K562 (cell line): ENCODE results near the gene CILP. TPM values are rescaled to one million over a fixed set of nuclear protein-coding genes. Genes with fewer than 3 reads are reported as not detected.

ENCODE experiments used
- ATAC-seq: fragments of 200-7000 bp; cut with Tn5 transposase; 3 replicates; pipeline ENCODE4 v1.9.1; 2020; ENCODE audit warnings: moderate library complexity
- BruUV-seq: library from RNA; stranded (reverse); fragments of 400-500 nt; replicated peaks from 2 replicates; lab custom pipeline; 2021; lab: Mats Ljungman, UMichigan
- CTCF ChIA-PET: fragments of 300-600 bp; formaldehyde crosslinking; extraction: SDS; loops from one replicate; lab custom pipeline; 2021; ENCODE audit warnings: low intra/inter-chr PET ratio; lab: Yijun Ruan, JAX
- POLR2A ChIA-PET: fragments of 300-600, 350-650 bp; sonication (Branson Sonifier 250); formaldehyde crosslinking; extraction: SDS; loops from one replicate; lab custom pipeline; 2021; ENCODE audit warnings: antibody characterized with exemption, inconsistent platforms; lab: Yijun Ruan, JAX
- DNase-seq, 4 experiments: peaks; one replicate each; pipeline versions ENCODE4 v3.0.0 to v3.0.0-alpha.2; 2011 to 2018; ENCODE audit warnings: low spot score in 3 of 4, mixed read lengths in 3 of 4; ENCODE audit errors: extremely low read depth in 1 of 4
- FAIRE-seq: peaks from 2 replicates; lab custom pipeline; 2011; peaks lifted over from hg19 to GRCh38; lab: Jason Lieb, UNC
- H2AFZ ChIP-seq: 2 replicates; pipeline ENCODE4 v1.6.0; 2011; ENCODE audit warnings: low read depth, low read length, control low read depth, inconsistent platforms
- H3K27ac ChIP-seq: fragments of 200-600 bp; 3 replicates; pipeline ENCODE4 v1.8.0; 2011; ENCODE audit warnings: low read depth, mild to moderate bottlenecking, control low read depth, inconsistent platforms, low read length, moderate library complexity, mixed read lengths; ENCODE audit errors: extremely low read depth
- H3K27me3 ChIP-seq, 2 experiments: fragments of 300-600 bp in 1 of 2; 2 replicates in 1 of 2; 3 replicates in 1 of 2; pipeline versions ENCODE4 v1.6.0 to v1.8.0; 2011; ENCODE audit warnings: inconsistent platforms in 2 of 2, low read length in 2 of 2, mild to moderate bottlenecking in 1 of 2, mixed read lengths in 1 of 2, moderate library complexity in 1 of 2; ENCODE audit not compliant: control insufficient read depth in 2 of 2, insufficient read depth in 2 of 2
- H3K36me3 ChIP-seq: fragments of 300-600 bp; 3 replicates; pipeline ENCODE4 v1.8.0; 2011; ENCODE audit warnings: mild to moderate bottlenecking, low read length, inconsistent platforms; ENCODE audit not compliant: control insufficient read depth, insufficient read depth
- H3K4me1 ChIP-seq, 2 experiments: fragments of 200-600 bp in 1 of 2; replicated peaks in 1 of 2; 2 replicates in 1 of 2; 3 replicates in 1 of 2; pipeline versions ENCODE4 v1.5.1 to v1.8.0; 2011; ENCODE audit warnings: inconsistent platforms in 2 of 2, low read length in 2 of 2, mild to moderate bottlenecking in 1 of 2, mixed read lengths in 1 of 2, moderate library complexity in 1 of 2; ENCODE audit not compliant: control insufficient read depth in 2 of 2, insufficient read depth in 2 of 2
- H3K4me2 ChIP-seq: 2 replicates; pipeline ENCODE4 v1.6.1; 2011; ENCODE audit warnings: low read length, control low read depth, inconsistent platforms, mixed read lengths; ENCODE audit not compliant: insufficient read depth
- H3K4me3 ChIP-seq: fragments of 200-600 bp; sonication (generic), shearing (Covaris generic); 2 replicates; pipeline ENCODE4 v1.5.1; 2016; ENCODE audit warnings: control low read depth, inconsistent platforms
- H3K79me2 ChIP-seq: fragments of 200-600 bp; 3 replicates; pipeline ENCODE4 v1.8.0; 2011; ENCODE audit warnings: low read length, inconsistent platforms; ENCODE audit not compliant: control insufficient read depth, insufficient read depth
- H3K9ac ChIP-seq, 2 experiments: 2 replicates each; pipeline versions ENCODE4 v1.6.0 to v1.6.1; 2011; ENCODE audit warnings: low read depth in 2 of 2, low read length in 2 of 2, control low read depth in 1 of 2, inconsistent platforms in 1 of 2, mild to moderate bottlenecking in 1 of 2, mixed read lengths in 1 of 2; ENCODE audit not compliant: insufficient read depth in 1 of 2
- H3K9me1 ChIP-seq: one replicate; pipeline ENCODE4 v1.6.0; 2011; ENCODE audit warnings: inconsistent platforms, mild to moderate bottlenecking, low read length, moderate library complexity; ENCODE audit not compliant: control insufficient read depth, insufficient read depth
- H3K9me3 ChIP-seq: replicated peaks from 2 replicates; pipeline ENCODE4 v1.5.1; 2011; ENCODE audit warnings: low read depth, low read length, inconsistent platforms; ENCODE audit not compliant: control insufficient read depth, insufficient read depth
- H4K20me1 ChIP-seq: replicated peaks from 2 replicates; pipeline ENCODE4 v1.6.1; 2011; ENCODE audit warnings: low read length, inconsistent platforms, mixed read lengths; ENCODE audit not compliant: control insufficient read depth, insufficient read depth
- ATF3 ChIP-seq, 2 experiments: fragments of 450-650 bp in 1 of 2; sonication (generic) in 1 of 2; formaldehyde crosslinking in 1 of 2; IDR thresholded peaks in 1 of 2; conservative IDR thresholded peaks in 1 of 2; 2 replicates each; pipeline versions ENCODE4 v1.6.1 to v1.8.1; 2016 to 2023; ENCODE audit warnings: mild to moderate bottlenecking in 2 of 2, moderate library complexity in 2 of 2, inconsistent platforms in 1 of 2, missing genetic modification reagents in 1 of 2
- CREB1 ChIP-seq, 2 experiments: sonication (generic) in 1 of 2; formaldehyde crosslinking in 1 of 2; IDR thresholded peaks; 2 replicates each; pipeline versions ENCODE4 v1.6.1 to v1.8.0; 2012 to 2022; ENCODE audit warnings: inconsistent platforms in 1 of 2, mild to moderate bottlenecking in 1 of 2, missing genetic modification reagents in 1 of 2, moderate library complexity in 1 of 2
- FOXJ2 ChIP-seq: fragments of 200-800 bp; sonication (Bioruptor generic); IDR thresholded peaks from 2 replicates; pipeline ENCODE4 v1.6.1; 2016; ENCODE audit warnings: missing genetic modification characterization, missing compliant biosample characterization
- FOXK2 ChIP-seq, 2 experiments: fragments of 450-650 bp; IDR thresholded peaks in 1 of 2; conservative IDR thresholded peaks in 1 of 2; 2 replicates each; pipeline ENCODE4 v1.6.1; 2016; ENCODE audit warnings: low read depth in 2 of 2, mild to moderate bottlenecking in 1 of 2
- GTF2E2 ChIP-seq: fragments of 200-800 bp; sonication (Bioruptor generic); IDR thresholded peaks from 2 replicates; pipeline ENCODE4 v1.6.1; 2016; ENCODE audit warnings: missing genetic modification characterization, missing compliant biosample characterization
- HES1 ChIP-seq: fragments of 450-650 bp; IDR thresholded peaks from 2 replicates; pipeline ENCODE4 v1.6.1; 2016; ENCODE audit warnings: low read depth, mild to moderate bottlenecking, moderate library complexity
- MTA1 ChIP-seq: fragments of 450-650 bp; IDR thresholded peaks from 2 replicates; pipeline ENCODE4 v1.6.1; 2017; ENCODE audit warnings: borderline replicate concordance
- NFE2L1 ChIP-seq: fragments of 450-650 bp; IDR thresholded peaks from 2 replicates; pipeline ENCODE4 v1.6.1; 2016; ENCODE audit warnings: missing genetic modification characterization, low read depth, mild to moderate bottlenecking, missing compliant biosample characterization, moderate library complexity, borderline replicate concordance
- SMARCA5 ChIP-seq: fragments of 450-650 bp; IDR thresholded peaks from 2 replicates; pipeline ENCODE4 v1.6.1; 2016
- THRAP3 ChIP-seq: fragments of 450-650 bp; IDR thresholded peaks from 2 replicates; pipeline ENCODE4 v1.6.1; 2016; ENCODE audit warnings: mild to moderate bottlenecking, inconsistent platforms, borderline replicate concordance
- ZNF398 ChIP-seq: fragments of 250-450 bp; sonication (Bioruptor Pico); IDR thresholded peaks from 2 replicates; pipeline ENCODE4 v1.8.0; 2021; ENCODE audit warnings: moderate library complexity, mild to moderate bottlenecking, inconsistent platforms
- ZNF696 ChIP-seq: fragments of 250-450 bp; sonication (Bioruptor Pico); conservative IDR thresholded peaks from 2 replicates; pipeline ENCODE4 v1.4.0; 2020; ENCODE audit warnings: mild to moderate bottlenecking, moderate library complexity
- ZNF766 ChIP-seq: fragments of 200-800 bp; sonication (Bioruptor generic); conservative IDR thresholded peaks from 2 replicates; pipeline ENCODE4 v1.6.1; 2016; ENCODE audit warnings: missing genetic modification characterization, missing compliant biosample characterization
- WGBS: fragments of 100-300 bp; shearing (Covaris generic); methylation state at CpG from one replicate; pipeline ENCODE4 v1.1.6; 2016; ENCODE audit warnings: low coverage, mixed read lengths; ENCODE audit not compliant: insufficient coverage; ENCODE audit errors: missing lambda C conversion rate; 5-methylcytosine and 5-hydroxymethylcytosine counted together
- in situ Hi-C: fragments of 300-500 bp; cut with MboI; formaldehyde crosslinking; loops from 4 replicates; pipeline ENCODE4 v1.15.0; 2018; ENCODE audit warnings: inconsistent platforms, mixed read lengths
- intact Hi-C: fragments of 100-400 bp; cut with micrococcal nuclease; formaldehyde crosslinking; loops from 2 replicates; pipeline ENCODE4 v1.14.2; 2022
- polyA plus RNA-seq, 8 experiments: library from polyadenylated mRNA; depleted of rRNA in 4 of 8; stranded (reverse) in 5 of 8; unstranded in 3 of 8; fragments of >200 nt; fragmentation: Nextera tagmentation in 2 of 8; fragmentation: Illumina TruSeq in 1 of 8; extraction: Ambion mirVana in 2 of 8; extraction: Trizol in 1 of 8; gene quantifications; 2 replicates each; pipeline versions ENCODE4 v1.2.1 to v1.2.3, GENCODE V29; 2011 to 2014; ENCODE audit warnings: inconsistent platforms in 1 of 8, missing spikeins in 1 of 8
- total RNA-seq, 7 experiments: library from RNA; depleted of rRNA in 6 of 7; stranded (reverse); fragments of >200 nt in 6 of 7; fragmentation: Illumina TruSeq in 2 of 7; extraction: Trizol in 2 of 7; gene quantifications; 2 replicates each; pipeline versions ENCODE4 v1.2.1 to v1.2.3, GENCODE V29; 2011 to 2021; ENCODE audit warnings: low replicate concordance in 1 of 7
- TF ChIP-seq, protein P1 (sequence below): sonication (generic); formaldehyde crosslinking; IDR thresholded peaks from 2 replicates; pipeline ENCODE4 v1.9.0; 2022; ENCODE audit warnings: mild to moderate bottlenecking, missing genetic modification reagents

Gene CILP
- total and polyA plus RNA-seq, 9 of the 15 experiments (the other 6 are each of a cell fraction or from before 2014, with no cell fraction given) = 0.03 TPM; not detected in 8

GRCh38 chr15:65246026-65246714, 34.9 kb upstream of the CILP start (continued):
- TF ChIP-seq ZNF398 (no peak), FOXJ2 (no peak), CREB1 (IDR thresholded peaks at IDR 0.05) (no peak), CREB1 (CRISPR knock-in tag; IDR thresholded peaks at IDR 0.05) (no peak), GTF2E2 (no peak), NFE2L1 (no peak), SMARCA5 (no peak), ZNF696 (CRISPR knock-in tag) (no peak)

GRCh38 chr15:65245096-65245856, 34.0 kb upstream of the CILP start:
- POLR2A ChIA-PET = interaction anchor here (0.6 to 2.2 kb wide), 8 partner anchors 8 to 753 kb away, joined by 3 to 10 read pairs (median 4); partner anchors contain the start of gene RNU5B-1
- Histone ChIP-seq H3K27me3 (no peaks in the 10 kb centered on the region), H3K9me1 (no peaks in the 10 kb centered on the region), H3K4me3 (no peak overlapping the region), H3K27ac (peak overlapping the region; percentile 21; the same call in 1 of the 3 replicates), H3K9me3 (no peaks in the 10 kb centered on the region), H4K20me1 (no peaks in the 10 kb centered on the region), H3K9ac (peak overlapping the region; percentile 14 to 75; a peak in 1 of 4 replicates), H3K79me2 (no peaks in the 10 kb centered on the region), H3K36me3 (no peaks in the 10 kb centered on the region), H2AFZ (peak overlapping the region; percentile 16), H3K4me1 (peaks cover 11 to 15% of the 10 kb centered on the region in 2 experiments; a peak in 4 of 5 replicates), H3K4me2 (no peak overlapping the region)
- 27% methylated on average over 11 of the region's 11 CpGs for WGBS
- CTCF ChIA-PET = no interaction called here
- ATAC-seq = peak; percentile 72
- FAIRE-seq = no peak
- peak in 1 of 4 experiments; percentile 32 for DNase-seq
- BruUV-seq = no TSS peak
- intact Hi-C loops = no loop called here
- in situ Hi-C loops = no loop called here
- TF ChIP-seq FOXK2 (conservative IDR thresholded peaks at IDR 0.05 in 1 of 2, IDR thresholded peaks at IDR 0.05 in 1 of 2; ENCODE audit: low read depth in 2 of 2) (0 out of 4 replicates have a peak, but pooled peaks of 1 of the 2 experiments have one; percentile 21), ATF3 (IDR thresholded peaks at IDR 0.05) (peak; percentile 91), ATF3 (CRISPR knock-in tag; conservative IDR thresholded peaks at IDR 0.05) (no peak), ZNF766 (0 out of 2 replicates have a peak, but pooled peaks have one; percentile 29), HES1 (no peak), THRAP3 (no peak), MTA1 (no peak)
- TF ChIP-seq, protein P1, sequence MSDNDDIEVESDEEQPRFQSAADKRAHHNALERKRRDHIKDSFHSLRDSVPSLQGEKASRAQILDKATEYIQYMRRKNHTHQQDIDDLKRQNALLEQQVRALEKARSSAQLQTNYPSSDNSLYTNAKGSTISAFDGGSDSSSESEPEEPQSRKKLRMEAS = peak; percentile 32; the same call in 1 of the 2 replicates
